NB4 (cell line): ENCODE measurements around the gene CCL22.

ENCODE experiments used
- DNase-seq: peaks from one replicate; pipeline ENCODE4 v3.0.0; 2010; ENCODE audit warnings: low read depth
- H3K4me3 ChIP-seq: one replicate; pipeline ENCODE4 v1.5.1; 2011; ENCODE audit warnings: mild to moderate bottlenecking, low read depth, low read length, moderate library complexity
- MYC ChIP-seq: IDR thresholded peaks from 2 replicates; pipeline ENCODE4 v1.6.1; 2011; ENCODE audit warnings: low read depth, low read length
- POLR2A ChIP-seq: IDR thresholded peaks from 2 replicates; pipeline ENCODE4 v1.6.1; 2011; ENCODE audit warnings: mild to moderate bottlenecking; ENCODE audit not compliant: insufficient read length; ENCODE audit errors: extremely low read depth
- TF ChIP-seq, protein P1 (sequence below): IDR thresholded peaks from 2 replicates; pipeline ENCODE4 v1.6.1; 2011; ENCODE audit warnings: low read depth, low read length
- TF ChIP-seq, protein P2 (sequence below): IDR thresholded peaks from one replicate; pipeline ENCODE4 v1.5.1; 2012; ENCODE audit warnings: low read depth, low read length

Gene CCL22

DNA sequence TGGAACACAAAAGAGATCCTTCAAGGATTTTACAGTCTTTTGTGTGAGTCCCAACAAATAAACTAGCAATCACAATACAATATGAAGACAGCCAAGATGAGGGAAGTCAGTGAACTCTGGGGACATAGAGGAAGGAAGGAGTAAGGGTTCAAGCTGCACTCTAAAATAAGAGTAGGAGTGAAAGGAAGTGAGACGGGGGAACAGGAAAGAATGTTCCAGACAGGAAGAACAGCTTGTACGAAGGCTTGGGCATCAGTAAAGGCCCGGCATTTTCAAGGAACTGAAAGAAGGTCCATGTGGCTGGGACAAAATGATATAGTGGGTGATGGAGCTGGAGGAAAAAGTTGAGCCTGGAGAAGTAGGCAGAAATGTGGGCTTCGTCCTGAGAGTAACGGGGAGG lies 50.5 kb downstream of the CCL22 start:
- no peak overlapping the region for H3K4me3 ChIP-seq
- TF ChIP-seq, protein P1, sequence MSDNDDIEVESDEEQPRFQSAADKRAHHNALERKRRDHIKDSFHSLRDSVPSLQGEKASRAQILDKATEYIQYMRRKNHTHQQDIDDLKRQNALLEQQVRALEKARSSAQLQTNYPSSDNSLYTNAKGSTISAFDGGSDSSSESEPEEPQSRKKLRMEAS = no peak
- TF ChIP-seq POLR2A (no peak), MYC (no peak)
- TF ChIP-seq, protein P2, sequence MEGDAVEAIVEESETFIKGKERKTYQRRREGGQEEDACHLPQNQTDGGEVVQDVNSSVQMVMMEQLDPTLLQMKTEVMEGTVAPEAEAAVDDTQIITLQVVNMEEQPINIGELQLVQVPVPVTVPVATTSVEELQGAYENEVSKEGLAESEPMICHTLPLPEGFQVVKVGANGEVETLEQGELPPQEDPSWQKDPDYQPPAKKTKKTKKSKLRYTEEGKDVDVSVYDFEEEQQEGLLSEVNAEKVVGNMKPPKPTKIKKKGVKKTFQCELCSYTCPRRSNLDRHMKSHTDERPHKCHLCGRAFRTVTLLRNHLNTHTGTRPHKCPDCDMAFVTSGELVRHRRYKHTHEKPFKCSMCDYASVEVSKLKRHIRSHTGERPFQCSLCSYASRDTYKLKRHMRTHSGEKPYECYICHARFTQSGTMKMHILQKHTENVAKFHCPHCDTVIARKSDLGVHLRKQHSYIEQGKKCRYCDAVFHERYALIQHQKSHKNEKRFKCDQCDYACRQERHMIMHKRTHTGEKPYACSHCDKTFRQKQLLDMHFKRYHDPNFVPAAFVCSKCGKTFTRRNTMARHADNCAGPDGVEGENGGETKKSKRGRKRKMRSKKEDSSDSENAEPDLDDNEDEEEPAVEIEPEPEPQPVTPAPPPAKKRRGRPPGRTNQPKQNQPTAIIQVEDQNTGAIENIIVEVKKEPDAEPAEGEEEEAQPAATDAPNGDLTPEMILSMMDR = no peak
- DNase-seq = no peak

DNA sequence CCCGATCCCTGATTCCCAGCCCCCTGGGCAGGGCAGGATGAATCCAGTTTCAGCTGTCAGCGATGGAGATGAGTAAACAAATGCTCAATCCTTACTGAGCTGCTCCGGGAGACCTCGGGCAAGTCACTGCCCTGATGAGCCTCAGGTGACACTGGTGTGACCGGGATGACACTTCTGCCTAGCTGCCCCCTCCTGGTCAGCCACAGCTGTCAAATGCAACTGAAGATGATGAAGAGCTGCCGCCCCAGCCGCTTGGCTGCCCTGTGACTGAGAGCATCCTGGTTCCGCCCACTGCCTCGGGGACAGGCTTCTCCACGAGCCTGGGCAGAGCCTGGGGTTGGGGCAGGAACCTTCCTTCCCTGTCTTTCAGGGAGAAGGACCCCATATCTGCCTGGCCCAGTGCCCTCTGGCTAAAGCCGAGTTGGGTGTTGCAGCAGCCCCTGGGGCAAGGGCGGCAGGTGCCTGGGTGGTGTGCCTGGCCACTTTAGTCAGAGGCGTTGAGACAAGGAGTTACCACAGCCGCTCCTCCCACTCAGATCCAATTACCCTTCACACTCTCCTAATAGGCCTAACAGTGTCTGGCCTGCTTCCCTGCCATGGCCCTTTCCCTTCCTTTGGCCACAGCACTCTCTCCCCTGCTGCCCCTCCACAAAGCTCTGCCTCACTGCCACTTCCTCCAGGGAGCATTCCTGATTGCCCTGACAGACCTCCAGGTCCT lies 51.4 kb downstream of the CCL22 start:
- no peak for TF ChIP-seq MYC
- no peak for TF ChIP-seq POLR2A
- TF ChIP-seq, protein P1 = no peak
- TF ChIP-seq, protein P2 = no peak
- DNase-seq = peak; percentile 37
- no peak overlapping the region for H3K4me3 ChIP-seq

DNA sequence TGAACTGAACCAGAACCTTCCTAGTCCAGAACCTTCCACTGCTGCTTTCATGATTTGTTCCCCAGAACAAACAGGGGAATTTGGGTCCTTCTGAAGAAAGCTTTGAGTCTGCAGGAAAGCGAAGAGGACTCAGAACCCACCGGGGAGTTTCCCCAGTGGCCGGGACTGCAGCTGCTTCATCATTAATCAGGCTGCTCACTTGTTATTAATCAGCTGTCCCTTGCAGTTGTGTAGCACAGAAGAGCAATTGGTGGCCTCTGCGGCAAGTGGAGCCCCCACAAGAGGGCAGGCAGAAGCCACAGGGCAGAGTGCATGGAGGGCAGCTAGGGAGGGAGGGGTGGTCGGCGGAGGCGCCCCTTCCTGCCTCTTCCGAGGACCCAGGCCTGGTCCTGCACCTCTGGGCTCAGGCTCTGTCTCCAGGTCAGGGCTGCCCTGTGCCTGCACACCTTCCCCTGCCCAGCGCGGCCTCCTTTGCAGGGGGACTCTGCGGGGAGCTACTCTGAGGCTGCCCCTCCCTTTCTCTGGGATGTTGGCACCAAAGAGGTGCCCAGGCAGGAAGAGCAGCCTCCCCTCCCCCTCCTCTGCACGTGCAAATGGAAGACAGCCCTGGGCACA lies 52.9 kb downstream of the CCL22 start:
- TF ChIP-seq, protein P2 = no peak
- TF ChIP-seq, protein P1 = no peak
- TF ChIP-seq POLR2A (no peak), MYC (no peak)
- no peak for DNase-seq
- no peak overlapping the region for H3K4me3 ChIP-seq

DNA sequence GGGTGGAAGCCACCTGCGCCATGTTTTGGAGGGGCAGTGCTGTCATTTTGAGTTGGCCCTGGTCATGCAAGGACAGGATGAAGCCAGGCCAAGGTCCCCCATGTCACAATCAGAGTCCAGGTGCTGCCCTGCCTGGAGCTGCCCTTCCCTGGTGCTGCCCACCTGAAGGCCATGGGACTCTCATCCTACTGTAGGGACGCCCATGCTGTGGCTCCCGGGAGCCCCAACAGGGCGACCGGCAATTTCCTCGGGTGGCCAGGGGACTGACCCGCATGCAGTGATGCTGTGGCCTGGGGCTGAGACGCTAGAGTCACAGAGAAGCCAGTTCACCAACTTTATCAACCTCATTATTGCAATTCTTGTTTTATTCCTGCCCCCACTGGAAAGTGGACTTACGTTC lies 54.0 kb downstream of the CCL22 start:
- no peak for TF ChIP-seq POLR2A
- no peak overlapping the region for H3K4me3 ChIP-seq
- DNase-seq = no peak

DNA sequence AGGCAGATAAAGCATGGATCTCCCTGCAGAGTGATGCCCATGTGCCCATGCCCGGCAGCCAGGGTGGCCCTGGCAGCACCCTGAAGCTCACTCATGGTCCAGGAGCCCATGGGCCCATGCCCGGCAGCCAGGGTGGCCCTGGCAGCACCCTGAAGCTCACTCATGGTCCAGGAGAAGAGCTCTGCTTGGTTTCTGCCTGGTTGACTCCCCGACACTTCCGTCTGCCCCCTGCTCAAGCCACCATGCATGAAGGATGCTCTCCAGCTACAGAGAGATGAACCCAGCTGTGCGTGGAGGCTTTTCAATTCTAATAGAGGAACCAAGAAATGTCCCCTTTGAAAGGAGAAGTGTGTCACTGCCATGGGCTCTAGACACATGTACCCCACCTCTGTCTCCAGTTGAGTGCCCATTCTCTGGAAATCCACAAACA lies 54.7 kb downstream of the CCL22 start:
- H3K4me3 ChIP-seq = no peak overlapping the region
- DNase-seq = no peak
- TF ChIP-seq POLR2A (no peak), MYC (no peak)
- TF ChIP-seq, protein P2 = no peak
- TF ChIP-seq, protein P1 = no peak

DNA sequence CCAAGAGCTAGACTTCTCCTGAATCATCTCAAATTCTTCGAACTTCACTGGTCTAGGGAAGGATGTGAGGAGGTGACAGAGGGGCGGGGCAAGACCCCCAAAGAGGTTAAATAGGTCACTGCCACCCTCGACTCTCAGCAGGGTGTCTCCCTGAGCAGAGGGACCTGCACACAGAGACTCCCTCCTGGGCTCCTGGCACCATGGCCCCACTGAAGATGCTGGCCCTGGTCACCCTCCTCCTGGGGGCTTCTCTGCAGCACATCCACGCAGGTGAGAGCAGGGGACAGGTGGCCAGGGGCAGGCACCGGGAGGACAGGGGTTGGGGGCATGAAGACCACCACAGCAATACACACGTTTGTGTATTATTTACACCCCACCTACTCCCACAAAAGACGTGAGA lies 55.1 kb downstream of the CCL22 start:
- TF ChIP-seq POLR2A = no peak
- TF ChIP-seq, protein P2 = no peak
- TF ChIP-seq, protein P1 = no peak
- no peak for TF ChIP-seq MYC
- no peak overlapping the region for H3K4me3 ChIP-seq
- DNase-seq = no peak
